Measurements from ENCODE around the gene CSTPP1.
"Not testable (repeated sequence)": the region's sequence is repeated elsewhere in the genome, so short reads cannot be mapped to it uniquely, and the experiment has no call there.

CSTPP1 gene

GRCh38 chr11:47185305-47186075 is 248.9 kb downstream of the CSTPP1 start:
- no peak for DNase-seq

- DNase-seq, result no peak
Measured at GRCh38 chr11:47186076-47186699, 249.6 kb downstream of the CSTPP1 start, which contains the start of gene PACSIN3. Gene PACSIN3, minus strand, starts transcription at chr11:47186434. Its CDS starts 3,707 bp downstream, at chr11:47182727.

GRCh38 chr11:47186700-47187695 is 250.4 kb downstream of the CSTPP1 start:
- DNase-seq, result no peak

- no peak for DNase-seq
Measured at GRCh38 chr11:47187723-47188122, 251.2 kb downstream of the CSTPP1 start.

- DNase-seq, result no peak
Measured at GRCh38 chr11:47188259-47188658, 251.7 kb downstream of the CSTPP1 start.

GRCh38 chr11:47189100-47189834 is 252.7 kb downstream of the CSTPP1 start:
- DNase-seq, result no peak

- DNase-seq, result not testable (repeated sequence)
Measured at GRCh38 chr11:47191137-47191536, 254.6 kb downstream of the CSTPP1 start.

GRCh38 chr11:47192111-47192510 is 255.6 kb downstream of the CSTPP1 start:
- no peak for DNase-seq

GRCh38 chr11:47198161-47198560 is 261.6 kb downstream of the CSTPP1 start:
- not testable (repeated sequence) for DNase-seq

GRCh38 chr11:47201015-47201414 is 264.5 kb downstream of the CSTPP1 start:
- DNase-seq, result no peak

- DNase-seq, result no peak
Measured at GRCh38 chr11:47202576-47202975, 266.0 kb downstream of the CSTPP1 start.

GRCh38 chr11:47204637-47204989 is 268.1 kb downstream of the CSTPP1 start:
- no peak for DNase-seq

GRCh38 chr11:47206577-47206976 is 270.0 kb downstream of the CSTPP1 start:
- not testable (repeated sequence) for DNase-seq

- DNase-seq, result no peak
Measured at GRCh38 chr11:47207459-47207858, 270.9 kb downstream of the CSTPP1 start.

GRCh38 chr11:47208008-47208552 is 271.5 kb downstream of the CSTPP1 start:
- not testable (repeated sequence) for DNase-seq

GRCh38 chr11:47208628-47209027 is 272.1 kb downstream of the CSTPP1 start:
- DNase-seq, result no peak
